Adrenal gland (tissue), 5 donors: ENCODE results near the gene LSM7.

Experiments
- CTCF ChIP-seq, 6 experiments: fragments of 450-650 bp in 4 of 6; fragments of 200-600 bp in 2 of 6; sonication (generic) in 1 of 6; IDR thresholded peaks; 1 replicate in 5 of 6; 2 replicates in 1 of 6; pipeline versions ENCODE4 v1.5.1 to v1.8.0; 2016 to 2021; ENCODE audit warnings: antibody characterized with exemption in 6 of 6, mild to moderate bottlenecking in 2 of 6, moderate library complexity in 1 of 6
- POLR2A ChIP-seq, 2 donors: fragments of 450-650 bp; IDR thresholded peaks; one replicate each; pipeline ENCODE4 v1.6.1; 2017; ENCODE audit warnings: antibody characterized with exemption in 2 of 2, mild to moderate bottlenecking in 2 of 2, moderate library complexity in 1 of 2
- donor health status: DM: no; HTN: no; CAD: no.

GRCh38 chr19:2321565-2322283, 6.7 kb downstream of the LSM7 start:
- no peak for TF ChIP-seq CTCF (IDR thresholded peaks at IDR 0.05)
- TF ChIP-seq POLR2A (IDR thresholded peaks at IDR 0.05), result no peak
